Right lobe of liver (tissue), 4 donors: ENCODE results near the gene MACF1.

Experiments
- POLR2A ChIP-seq: fragments of 450-650 bp; IDR thresholded peaks from one replicate; pipeline ENCODE4 v1.6.1; 2017; ENCODE audit warnings: antibody characterized with exemption, mild to moderate bottlenecking
- TF ChIP-seq, protein P1 (sequence below), 4 donors: fragments of 200-600 bp in 3 of 4; fragments of 450-650 bp in 1 of 4; IDR thresholded peaks; one replicate each; pipeline versions ENCODE4 v1.5.1 to v1.8.0; 2016 to 2022; ENCODE audit warnings: antibody characterized with exemption in 4 of 4, mild to moderate bottlenecking in 2 of 4
- donor health status: DM: no; HTN: no; CAD: no.
- donor health status: DM: no; HTN: no; CAD: no.
- donor health status: DM: no; HTN: yes; CAD: no.

DNA sequence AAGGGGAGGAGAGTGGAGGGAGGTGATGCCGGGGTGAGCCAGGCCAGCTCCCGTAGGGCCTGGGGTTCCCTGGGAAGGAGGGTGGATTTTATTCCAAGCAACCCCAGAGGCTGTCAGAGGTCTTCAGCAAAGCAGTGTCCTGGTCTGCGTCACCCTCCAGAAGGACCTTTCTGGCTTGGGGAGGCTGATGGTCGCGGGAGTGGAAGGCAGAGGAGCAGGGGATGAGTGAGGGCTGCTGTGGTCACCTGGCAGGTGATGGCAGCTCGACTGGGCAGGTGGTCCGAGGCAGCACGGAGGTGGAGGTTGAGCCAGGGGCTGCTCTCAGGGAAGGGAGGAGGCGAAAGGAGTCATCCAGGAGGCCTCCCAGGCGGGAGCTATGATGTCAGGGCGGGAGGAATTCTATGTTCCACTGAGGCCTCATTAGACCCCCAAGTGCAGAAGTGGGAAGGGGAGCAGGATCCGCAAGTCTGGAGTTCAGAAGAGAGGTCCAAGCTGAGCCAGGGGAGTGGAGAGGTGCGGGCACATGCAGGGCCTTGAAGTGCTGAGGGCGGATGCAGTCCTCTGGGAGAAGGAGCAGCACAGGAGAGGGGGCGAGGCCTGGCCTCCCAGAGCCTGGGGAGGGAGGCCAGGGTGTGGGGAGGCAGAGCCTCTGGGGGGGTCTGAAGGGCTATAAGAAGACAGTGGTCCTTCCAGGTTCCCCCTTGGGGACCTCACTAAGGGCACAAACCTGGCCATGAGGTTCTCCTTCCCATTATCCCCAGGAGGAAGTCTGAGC lies 320.3 kb downstream of the MACF1 start:
- TF ChIP-seq POLR2A: no peak
- TF ChIP-seq, protein P1, sequence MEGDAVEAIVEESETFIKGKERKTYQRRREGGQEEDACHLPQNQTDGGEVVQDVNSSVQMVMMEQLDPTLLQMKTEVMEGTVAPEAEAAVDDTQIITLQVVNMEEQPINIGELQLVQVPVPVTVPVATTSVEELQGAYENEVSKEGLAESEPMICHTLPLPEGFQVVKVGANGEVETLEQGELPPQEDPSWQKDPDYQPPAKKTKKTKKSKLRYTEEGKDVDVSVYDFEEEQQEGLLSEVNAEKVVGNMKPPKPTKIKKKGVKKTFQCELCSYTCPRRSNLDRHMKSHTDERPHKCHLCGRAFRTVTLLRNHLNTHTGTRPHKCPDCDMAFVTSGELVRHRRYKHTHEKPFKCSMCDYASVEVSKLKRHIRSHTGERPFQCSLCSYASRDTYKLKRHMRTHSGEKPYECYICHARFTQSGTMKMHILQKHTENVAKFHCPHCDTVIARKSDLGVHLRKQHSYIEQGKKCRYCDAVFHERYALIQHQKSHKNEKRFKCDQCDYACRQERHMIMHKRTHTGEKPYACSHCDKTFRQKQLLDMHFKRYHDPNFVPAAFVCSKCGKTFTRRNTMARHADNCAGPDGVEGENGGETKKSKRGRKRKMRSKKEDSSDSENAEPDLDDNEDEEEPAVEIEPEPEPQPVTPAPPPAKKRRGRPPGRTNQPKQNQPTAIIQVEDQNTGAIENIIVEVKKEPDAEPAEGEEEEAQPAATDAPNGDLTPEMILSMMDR (IDR thresholded peaks at IDR 0.05): no peak
